Measurements from ENCODE around the gene ZNF691. TPM values are rescaled to one million over a fixed set of nuclear protein-coding genes. Genes with fewer than 3 reads are reported as not detected.
"Not testable (repeated sequence)": the region's sequence is repeated elsewhere in the genome, so short reads cannot be mapped to it uniquely, and the experiment has no call there.

The ZNF691 gene
- total RNA-seq, 6 donors from 2014 or later = 7.0 to 17.8 (median 9.4) TPM

DNA sequence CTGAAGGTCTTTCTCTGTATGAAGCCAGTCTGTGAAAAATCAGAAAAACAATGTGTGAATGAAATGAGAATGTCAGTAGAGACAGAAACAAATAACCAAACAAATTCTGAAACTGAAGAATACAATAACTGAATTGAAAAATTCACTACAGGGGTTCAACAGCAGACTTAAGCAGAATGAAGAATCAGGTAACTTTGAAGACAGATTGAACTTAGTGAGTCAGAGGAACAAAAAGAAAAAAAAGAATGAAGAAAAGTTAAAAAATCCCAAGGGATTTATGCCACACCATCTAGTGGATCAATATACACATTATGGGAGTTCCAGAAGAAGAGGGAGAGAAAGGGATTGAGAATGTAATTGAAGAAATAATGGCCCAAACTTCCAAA is 14.6 kb downstream of the ZNF691 start:
- no peak overlapping the region for H3K4me3 ChIP-seq
- H3K27me3 ChIP-seq = no peaks in the 10 kb centered on the region
- no peak for DNase-seq
- peaks cover 0 to 5% (median 0%) of the 10 kb centered on the region in 4 donors for H3K9me3 ChIP-seq
- no peaks in the 10 kb centered on the region for H3K36me3 ChIP-seq
- H3K4me1 ChIP-seq = no peaks in the 10 kb centered on the region
- ATAC-seq (ENCODE audit: low FRiP score in 2 of 2) = no peak
- TF ChIP-seq POLR2AphosphoS5 (IDR thresholded peaks at IDR 0.05) (no peak), POLR2A (IDR thresholded peaks at IDR 0.05) (no peak), EP300 (IDR thresholded peaks at IDR 0.05) (no peak)
- TF ChIP-seq, protein P1, sequence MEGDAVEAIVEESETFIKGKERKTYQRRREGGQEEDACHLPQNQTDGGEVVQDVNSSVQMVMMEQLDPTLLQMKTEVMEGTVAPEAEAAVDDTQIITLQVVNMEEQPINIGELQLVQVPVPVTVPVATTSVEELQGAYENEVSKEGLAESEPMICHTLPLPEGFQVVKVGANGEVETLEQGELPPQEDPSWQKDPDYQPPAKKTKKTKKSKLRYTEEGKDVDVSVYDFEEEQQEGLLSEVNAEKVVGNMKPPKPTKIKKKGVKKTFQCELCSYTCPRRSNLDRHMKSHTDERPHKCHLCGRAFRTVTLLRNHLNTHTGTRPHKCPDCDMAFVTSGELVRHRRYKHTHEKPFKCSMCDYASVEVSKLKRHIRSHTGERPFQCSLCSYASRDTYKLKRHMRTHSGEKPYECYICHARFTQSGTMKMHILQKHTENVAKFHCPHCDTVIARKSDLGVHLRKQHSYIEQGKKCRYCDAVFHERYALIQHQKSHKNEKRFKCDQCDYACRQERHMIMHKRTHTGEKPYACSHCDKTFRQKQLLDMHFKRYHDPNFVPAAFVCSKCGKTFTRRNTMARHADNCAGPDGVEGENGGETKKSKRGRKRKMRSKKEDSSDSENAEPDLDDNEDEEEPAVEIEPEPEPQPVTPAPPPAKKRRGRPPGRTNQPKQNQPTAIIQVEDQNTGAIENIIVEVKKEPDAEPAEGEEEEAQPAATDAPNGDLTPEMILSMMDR (IDR thresholded peaks at IDR 0.05) = no peak
- H3K27ac ChIP-seq = no peak overlapping the region

DNA sequence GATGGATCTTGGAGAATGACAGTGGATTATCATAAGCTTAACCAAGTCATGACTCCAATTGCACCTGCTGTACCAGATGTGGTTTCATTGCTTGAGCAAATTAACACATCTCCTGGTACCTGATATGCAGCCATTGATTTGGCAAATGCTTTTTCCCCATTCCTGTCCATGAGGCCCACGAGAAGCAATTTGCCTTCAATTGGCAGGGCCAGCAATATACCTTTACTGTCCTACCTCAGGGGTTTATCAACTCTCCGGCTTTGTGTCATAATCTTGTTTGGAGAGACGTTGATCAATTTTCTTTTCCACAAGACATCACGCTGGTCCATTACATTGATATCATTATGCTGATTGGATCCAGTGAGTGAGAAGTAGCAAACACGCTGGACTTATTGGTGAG is 20.1 kb downstream of the ZNF691 start:
- Histone ChIP-seq H3K27ac (no peak overlapping the region), H3K4me1 (no peaks in the 10 kb centered on the region), H3K36me3 (no peaks in the 10 kb centered on the region), H3K27me3 (no peaks in the 10 kb centered on the region), H3K9me3 (no peaks in the 10 kb centered on the region), H3K4me3 (no peak overlapping the region)
- ATAC-seq (ENCODE audit: low FRiP score in 2 of 2) = no peak
- 83 to 90% methylated on average over 5 of the region's 5 CpGs for WGBS, 2 donors
- TF ChIP-seq EP300 (IDR thresholded peaks at IDR 0.05) (no peak), POLR2AphosphoS5 (IDR thresholded peaks at IDR 0.05) (no peak), POLR2A (IDR thresholded peaks at IDR 0.05) (no peak)
- TF ChIP-seq, protein P1 (IDR thresholded peaks at IDR 0.05) = no peak
- DNase-seq = no peak

DNA sequence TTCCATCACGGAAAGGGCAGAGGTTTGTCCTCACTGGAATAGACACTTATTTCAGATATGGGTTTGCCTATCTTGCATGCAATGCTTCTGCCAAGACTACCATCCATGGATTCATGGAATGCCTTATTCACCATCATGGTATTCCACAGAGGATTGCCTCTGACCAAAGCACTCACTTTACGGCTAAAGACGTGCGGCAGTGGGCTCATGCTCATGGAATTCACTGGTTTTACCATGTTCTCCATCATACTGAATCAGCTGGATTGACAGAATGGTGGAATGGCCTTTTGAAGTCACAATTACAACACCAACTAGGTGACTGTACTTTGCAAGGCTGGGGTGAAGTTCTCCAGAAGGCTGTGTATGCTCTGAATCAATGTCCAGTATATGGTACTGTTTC is 22.1 kb downstream of the ZNF691 start:
- not testable (repeated sequence) for DNase-seq; ATAC-seq (ENCODE audit: low FRiP score in 2 of 2); H3K4me3 ChIP-seq; H3K9me3 ChIP-seq; H3K27me3 ChIP-seq; H3K27ac ChIP-seq; H3K4me1 ChIP-seq; H3K36me3 ChIP-seq
- WGBS, 2 donors = 92 to 94% methylated on average over 3 to 4 of the region's 4 CpGs

DNA sequence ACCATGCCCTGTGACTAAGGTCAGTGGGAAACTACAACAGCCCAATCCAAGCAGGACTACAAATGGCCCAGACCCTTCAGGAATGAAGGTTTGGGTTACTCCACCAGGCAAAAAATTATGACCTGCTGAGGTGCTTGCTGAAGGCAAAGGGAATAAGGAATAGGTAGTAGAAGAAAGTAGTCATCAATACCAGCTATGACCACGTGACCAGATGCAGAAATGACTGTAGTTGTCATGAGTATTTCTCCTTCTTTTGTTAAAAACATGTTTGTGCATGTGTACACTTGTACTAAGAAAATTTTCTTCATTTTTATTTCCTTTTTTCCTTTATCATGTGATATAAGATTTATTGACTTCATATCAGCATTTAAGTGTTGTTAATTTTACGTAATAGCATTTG is 22.8 kb downstream of the ZNF691 start:
- not testable (repeated sequence) for ATAC-seq (ENCODE audit: low FRiP score in 2 of 2); H3K9me3 ChIP-seq; H3K27me3 ChIP-seq

DNA sequence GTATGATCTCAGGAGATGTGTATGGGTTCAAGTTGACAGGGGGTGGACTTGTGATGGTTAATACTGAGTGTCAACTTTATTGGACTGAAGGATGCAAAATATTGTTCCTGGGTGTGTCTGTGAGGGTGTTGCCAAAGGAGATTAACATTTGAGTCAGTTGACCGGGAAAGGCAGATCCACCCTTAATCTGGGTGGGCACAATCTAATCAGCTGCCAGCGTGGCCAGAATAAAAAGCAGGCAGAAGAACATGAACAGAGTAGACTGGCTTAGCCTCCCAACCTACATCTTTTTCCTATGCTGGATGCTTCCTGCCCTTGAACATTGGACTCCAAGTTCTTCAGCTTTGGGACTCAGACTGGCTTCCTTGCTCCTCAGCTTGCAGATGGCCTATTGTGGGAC is 23.3 kb downstream of the ZNF691 start:
- WGBS, 2 donors = 84 to 85% methylated on average over 2 of the region's 2 CpGs

More for the DNA sequence above, 22.8 kb downstream of the ZNF691 start:
- not testable (repeated sequence) for H3K4me1 ChIP-seq, H3K36me3 ChIP-seq, H3K4me3 ChIP-seq, H3K27ac ChIP-seq, DNase-seq
- WGBS, 2 donors = 69 to 83% methylated on average over 2 of the region's 2 CpGs

DNA sequence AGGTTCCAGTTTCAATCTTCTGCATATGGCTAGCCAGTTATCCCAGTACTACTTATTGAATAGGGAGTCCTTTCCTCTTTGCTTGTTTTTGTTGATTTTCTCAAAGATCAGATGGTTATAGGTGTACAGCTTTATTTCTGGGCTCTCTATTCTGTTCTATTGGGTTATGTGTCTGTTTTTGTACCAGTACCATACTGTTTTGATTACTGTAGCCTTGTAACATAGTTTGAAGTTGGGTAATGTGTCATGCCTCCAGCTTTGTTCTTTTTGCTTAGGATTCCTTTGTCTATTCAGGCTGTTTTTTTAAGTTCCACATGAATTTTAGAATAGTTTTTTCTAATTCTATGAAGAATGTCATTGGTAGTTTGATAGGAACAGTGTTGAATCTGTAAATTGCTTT is 26.7 kb downstream of the ZNF691 start:
- not testable (repeated sequence) for H3K4me1 ChIP-seq; ATAC-seq (ENCODE audit: low FRiP score in 2 of 2); H3K9me3 ChIP-seq; H3K4me3 ChIP-seq; DNase-seq; H3K27ac ChIP-seq; H3K36me3 ChIP-seq; H3K27me3 ChIP-seq

More for the DNA sequence above, 23.3 kb downstream of the ZNF691 start:
- H3K4me1 ChIP-seq; H3K9me3 ChIP-seq; ATAC-seq (ENCODE audit: low FRiP score in 2 of 2); H3K4me3 ChIP-seq; H3K27ac ChIP-seq; DNase-seq; H3K36me3 ChIP-seq; H3K27me3 ChIP-seq: not testable (repeated sequence)

DNA sequence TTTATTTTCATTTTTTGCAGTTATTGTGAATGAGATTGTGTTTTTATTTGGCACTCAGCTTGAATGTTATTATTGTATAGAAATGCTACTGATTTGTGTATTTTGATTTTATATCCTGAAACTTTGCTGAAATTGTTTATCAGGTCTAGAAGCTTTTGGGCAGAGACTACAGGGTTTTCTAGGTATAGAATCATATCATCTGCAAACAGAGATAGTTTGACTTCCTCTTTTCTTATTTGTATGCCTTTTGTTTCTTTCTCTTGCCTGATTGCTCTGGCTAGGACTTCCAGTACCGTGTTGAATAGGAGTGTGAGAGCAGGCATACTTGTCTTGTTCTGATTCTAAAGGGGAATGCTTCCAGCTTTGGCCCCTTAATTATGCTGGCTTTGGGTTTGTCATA is 27.3 kb downstream of the ZNF691 start:
- H3K4me3 ChIP-seq = no peak overlapping the region
- H3K9me3 ChIP-seq = no peaks in the 10 kb centered on the region
- TF ChIP-seq POLR2A (IDR thresholded peaks at IDR 0.05) (no peak), POLR2AphosphoS5 (IDR thresholded peaks at IDR 0.05) (no peak), EP300 (IDR thresholded peaks at IDR 0.05) (no peak)
- TF ChIP-seq, protein P1 (IDR thresholded peaks at IDR 0.05) = no peak
- ATAC-seq (ENCODE audit: low FRiP score in 2 of 2) (no peak), DNase-seq (no peak)
- 52 to 62% methylated on average over 1 of the region's 1 CpG for WGBS, 2 donors
- no peak overlapping the region for H3K27ac ChIP-seq
- H3K4me1 ChIP-seq = no peaks in the 10 kb centered on the region
- no peaks in the 10 kb centered on the region for H3K36me3 ChIP-seq
- no peaks in the 10 kb centered on the region for H3K27me3 ChIP-seq
